HL-60/S4 treated with retinoic acid at 250 ng/mL for 4 days and 3 days (cell line): ENCODE data around the gene ZNF646.

Experiments used
- in situ Hi-C: fragments of 300-500 bp; cut with MboI; formaldehyde crosslinking; loops from 2 replicates; pipeline ENCODE4 v1.7.0; 2022; ENCODE audit warnings: low sequenced_read_pairs

ZNF646 gene

GRCh38 chr16:31128711-31129567, 54.7 kb downstream of the ZNF646 start:
- in situ Hi-C loops, result no loop called here

GRCh38 chr16:31129568-31130335, 55.5 kb downstream of the ZNF646 start:
- in situ Hi-C loops, result no loop called here

- in situ Hi-C loops, result no loop called here
These were observed 56.2 kb downstream of the ZNF646 start for GRCh38 chr16:31130336-31130891.

- in situ Hi-C loops, result no loop called here
These were observed 56.7 kb downstream of the ZNF646 start for GRCh38 chr16:31130899-31131298.

- in situ Hi-C loops, result no loop called here
These were observed 57.2 kb downstream of the ZNF646 start for GRCh38 chr16:31131416-31131815.

GRCh38 chr16:31131841-31132271, 57.6 kb downstream of the ZNF646 start:
- in situ Hi-C loops, result no loop called here

- in situ Hi-C loops, result no loop called here
These were observed 58.2 kb downstream of the ZNF646 start for GRCh38 chr16:31132303-31132979.

GRCh38 chr16:31133046-31133501, 58.9 kb downstream of the ZNF646 start:
- in situ Hi-C loops, result no loop called here
